ENCODE data around the gene CYP11A1.

- TF ChIP-seq, protein P1, sequence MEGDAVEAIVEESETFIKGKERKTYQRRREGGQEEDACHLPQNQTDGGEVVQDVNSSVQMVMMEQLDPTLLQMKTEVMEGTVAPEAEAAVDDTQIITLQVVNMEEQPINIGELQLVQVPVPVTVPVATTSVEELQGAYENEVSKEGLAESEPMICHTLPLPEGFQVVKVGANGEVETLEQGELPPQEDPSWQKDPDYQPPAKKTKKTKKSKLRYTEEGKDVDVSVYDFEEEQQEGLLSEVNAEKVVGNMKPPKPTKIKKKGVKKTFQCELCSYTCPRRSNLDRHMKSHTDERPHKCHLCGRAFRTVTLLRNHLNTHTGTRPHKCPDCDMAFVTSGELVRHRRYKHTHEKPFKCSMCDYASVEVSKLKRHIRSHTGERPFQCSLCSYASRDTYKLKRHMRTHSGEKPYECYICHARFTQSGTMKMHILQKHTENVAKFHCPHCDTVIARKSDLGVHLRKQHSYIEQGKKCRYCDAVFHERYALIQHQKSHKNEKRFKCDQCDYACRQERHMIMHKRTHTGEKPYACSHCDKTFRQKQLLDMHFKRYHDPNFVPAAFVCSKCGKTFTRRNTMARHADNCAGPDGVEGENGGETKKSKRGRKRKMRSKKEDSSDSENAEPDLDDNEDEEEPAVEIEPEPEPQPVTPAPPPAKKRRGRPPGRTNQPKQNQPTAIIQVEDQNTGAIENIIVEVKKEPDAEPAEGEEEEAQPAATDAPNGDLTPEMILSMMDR (IDR thresholded peaks at IDR 0.05; ENCODE audit: low read length) = no peak
- TF ChIP-seq EZH2phosphoT487 (IDR thresholded peaks at IDR 0.05; ENCODE audit: low read length) (no peak), EZH2 (optimal IDR thresholded peaks at IDR 0.05; ENCODE audit: low read depth, low read length) (no peak)
These were observed 39.7 kb upstream of the CYP11A1 start for GRCh38 chr15:74406992-74407705.

All from MM.1S (cell line).